Measurements from ENCODE around the gene CDKAL1. TPM values are rescaled to one million over a fixed set of nuclear protein-coding genes. Genes with fewer than 3 reads are reported as not detected.

The CDKAL1 gene
- total and polyA plus RNA-seq, 10 of the 15 experiments (the other 5 are each of a cell fraction or from before 2014, with no cell fraction given), result 10.7 to 26.9 (median 17.3) TPM

GRCh38 chr6:20800653-20801052, 266.4 kb downstream of the CDKAL1 start:
- ChIA-PET RAD21 (ENCODE audit: unreplicated experiment) (no interaction called here), POLR2A (no interaction called here), CTCF (no interaction called here), SMC1A (ENCODE audit: uncharacterized antibody, unreplicated experiment) (no interaction called here)
- Histone ChIP-seq H3K79me2 (ENCODE audit: control insufficient read depth, insufficient read depth, low read length) (no peaks in the 10 kb centered on the region), H3K9me3 (replicated peaks; ENCODE audit: control insufficient read depth, insufficient read depth, low read length) (no peaks in the 10 kb centered on the region), H3K4me2 (ENCODE audit: control insufficient read depth, insufficient read depth) (no peak overlapping the region), H3K4me1 (ENCODE audit: control insufficient read depth, insufficient read depth, low read length) (no peaks in the 10 kb centered on the region; the same call in 1 of the 2 replicates), H4K20me1 (ENCODE audit: control insufficient read depth, insufficient read depth) (no peaks in the 10 kb centered on the region), H3K9ac (ENCODE audit: control insufficient read depth, insufficient read depth, low read length) (no peak overlapping the region), H3K4me3 (no peak overlapping the region), H2AFZ (ENCODE audit: control insufficient read depth, low read depth, low read length) (no peak overlapping the region), H3K27me3 (replicated peaks in 1 of 2; ENCODE audit: control insufficient read depth in 2 of 2, insufficient read depth in 2 of 2, low read length in 1 of 2) (no peaks in the 10 kb centered on the region), H3K36me3 (ENCODE audit: control insufficient read depth in 2 of 2, insufficient read depth in 2 of 2, low read length in 1 of 2) (no peaks in the 10 kb centered on the region), H3K27ac (ENCODE audit: control insufficient read depth, insufficient read depth) (no peak overlapping the region)
- 100% methylated on average over 4 of the region's 4 CpGs for WGBS (ENCODE audit: insufficient coverage, insufficient replicate concordance, low lambda C conversion rate, missing lambda C conversion rate)
- TF ChIP-seq CHD4 (IDR thresholded peaks at IDR 0.05) (no peak), ZBED1 (IDR thresholded peaks at IDR 0.05; ENCODE audit: borderline replicate concordance) (no peak), EZH2 (IDR thresholded peaks at IDR 0.05; ENCODE audit: borderline replicate concordance, control insufficient read depth, low read depth, low read length) (no peak), ZZZ3 (IDR thresholded peaks at IDR 0.05; ENCODE audit: control insufficient read depth, insufficient read length, low read depth) (no peak), BACH1 (IDR thresholded peaks at IDR 0.05; ENCODE audit: borderline replicate concordance) (no peak), ZNF24 (IDR thresholded peaks at IDR 0.05) (no peak), RELA (IDR thresholded peaks at IDR 0.05; ENCODE audit: borderline replicate concordance, partially characterized antibody) (no peak), SMAD5 (IDR thresholded peaks at IDR 0.05; ENCODE audit: low read depth) (no peak), HCFC1 (IDR thresholded peaks at IDR 0.05; ENCODE audit: low read length) (no peak), STAT3 (IDR thresholded peaks at IDR 0.05; ENCODE audit: low read depth, low read length) (no peak), PBX3 (IDR thresholded peaks at IDR 0.05; ENCODE audit: insufficient replicate concordance, low read depth, low read length) (no peak), ETV6 (conservative IDR thresholded peaks at IDR 0.05 in 1 of 2, IDR thresholded peaks at IDR 0.05 in 1 of 2; ENCODE audit: borderline replicate concordance in 1 of 2, low read depth in 1 of 2) (no peak), RAD21 (IDR thresholded peaks at IDR 0.05; ENCODE audit: insufficient read depth, low read depth, low read length) (no peak), SPI1 (IDR thresholded peaks at IDR 0.05; ENCODE audit: borderline replicate concordance, insufficient read depth, low read depth, low read length) (no peak), CHD1 (IDR thresholded peaks at IDR 0.05; ENCODE audit: low read depth, low read length) (no peak), PAX8 (IDR thresholded peaks at IDR 0.05) (no peak), NRF1 (conservative IDR thresholded peaks at IDR 0.05; ENCODE audit: low read depth, low read length) (no peak)
- in situ Hi-C loops (cut with MboI), result no loop called here
- no TSS peak for BruUV-seq (replicated peaks)
- intact Hi-C loops (cut with micrococcal nuclease; ENCODE audit: unreplicated experiment), result no loop called here
- no peak for FAIRE-seq
- no peak for DNase-seq (ENCODE audit: low read depth, low spot score)
- ATAC-seq, result no peak
